ENCODE results near the gene FBXO47. TPM values are rescaled to one million over a fixed set of nuclear protein-coding genes. Genes with fewer than 3 reads are reported as not detected.

The FBXO47 gene
- total and polyA plus RNA-seq, 2 of the 13 experiments (the other 11 are each of a cell fraction or from before 2014, with no cell fraction given), result not detected

DNA sequence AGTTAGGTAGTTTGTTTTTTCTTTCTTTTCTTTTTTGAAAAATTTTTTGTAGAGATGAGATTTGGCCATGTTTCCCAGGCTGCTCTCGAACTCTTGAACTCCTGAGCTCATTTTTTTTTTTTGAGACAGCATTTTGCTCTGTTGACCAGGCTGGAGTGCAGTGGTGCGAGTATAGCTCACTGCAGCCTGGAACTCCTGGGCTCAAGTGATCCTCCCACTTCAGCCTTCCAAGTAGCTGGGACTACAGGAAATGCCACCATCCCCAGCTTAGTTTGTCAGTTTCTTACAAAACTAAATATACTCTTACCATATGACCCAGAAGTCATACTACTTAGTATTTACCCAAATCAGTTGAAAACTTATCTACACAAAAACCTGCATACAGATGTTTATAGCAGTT, 14.4 kb upstream of the FBXO47 start:
- ChIA-PET CTCF (ENCODE audit: low intra/inter-chr PET ratio, low total read pairs) (interaction anchor here (3.1 kb wide), 1 partner anchor 171 kb away, joined by 33 read pairs; no protein-coding TSS in a partner anchor), POLR2A (interaction anchor here (0.6 kb wide), 1 partner anchor 94 kb away, joined by 3 read pairs; no protein-coding TSS in a partner anchor)
- Histone ChIP-seq H3K79me2 (ENCODE audit: insufficient read depth, low read length) (no peaks in the 10 kb centered on the region), H3K27me3 (ENCODE audit: control insufficient read depth in 1 of 2, insufficient read depth in 2 of 2, low read length in 2 of 2) (peaks cover 0 to 3% of the 10 kb centered on the region in 2 experiments; a peak in 1 of 5 replicates), H3K36me3 (replicated peaks in 1 of 2; ENCODE audit: control insufficient read depth in 1 of 2, insufficient read depth in 2 of 2, low read length in 2 of 2) (no peaks in the 10 kb centered on the region), H3K4me1 (ENCODE audit: insufficient read depth, low read length) (no peaks in the 10 kb centered on the region), H3K27ac (ENCODE audit: extremely low read length, insufficient read depth, low read length) (no peak overlapping the region), H2AFZ (ENCODE audit: low read length) (no peak overlapping the region), H4K20me1 (ENCODE audit: insufficient read depth, low read length) (no peaks in the 10 kb centered on the region), H3K9ac (ENCODE audit: insufficient read depth, low read depth, low read length) (no peak overlapping the region), H3K4me3 (replicated peaks in 1 of 3; ENCODE audit: insufficient read depth in 1 of 3, low read depth in 2 of 3, low read length in 3 of 3) (no peak overlapping the region), H3K9me3 (ENCODE audit: low read length) (no peaks in the 10 kb centered on the region), H3K4me2 (ENCODE audit: low read depth, low read length) (no peak overlapping the region)
- no TSS peak for BruUV-seq (replicated peaks)
- TF ChIP-seq ZNF614 (CRISPR knock-in tag; IDR thresholded peaks at IDR 0.05; ENCODE audit: borderline replicate concordance) (no peak), RNF2 (conservative IDR thresholded peaks at IDR 0.05; ENCODE audit: low read depth) (no peak), GABPB1 (CRISPR knock-in tag; IDR thresholded peaks at IDR 0.05) (no peak), MTF1 (CRISPR knock-in tag; IDR thresholded peaks at IDR 0.05) (no peak), ZNF839 (CRISPR knock-in tag; IDR thresholded peaks at IDR 0.05; ENCODE audit: borderline replicate concordance) (no peak), ZNF75D (CRISPR knock-in tag; IDR thresholded peaks at IDR 0.05; ENCODE audit: borderline replicate concordance) (no peak), TEAD3 (CRISPR knock-in tag; optimal IDR thresholded peaks at IDR 0.05; ENCODE audit: borderline replicate concordance) (no peak), ZNF678 (CRISPR knock-in tag; IDR thresholded peaks at IDR 0.05) (no peak)
- DNase-seq (ENCODE audit: low spot score), result no peak
- in situ Hi-C loops (cut with HindIII; ENCODE audit: extremely low pct_ligation_motif_present, low pct_unique_long_range_greater_than_20kb), result loop anchor here (5.0 kb wide), 1 partner anchor 171 kb away; the partner anchor contains the start of gene PLXDC1
- ATAC-seq, result no peak
- 4% methylated on average over 2 of the region's 2 CpGs for WGBS (ENCODE audit: low lambda C conversion rate)
- FAIRE-seq, result no peak
- intact Hi-C loops (cut with micrococcal nuclease; ENCODE audit: unreplicated experiment), result loop anchor here (10.0 kb wide), 1 partner anchor 253 kb away; no protein-coding TSS in a partner anchor

- 23% methylated on average over 3 of the region's 3 CpGs for WGBS (ENCODE audit: low lambda C conversion rate)
- no peak overlapping the region for H2AFZ ChIP-seq (ENCODE audit: low read length)
- no TSS peak for BruUV-seq (replicated peaks)
- CTCF ChIA-PET (ENCODE audit: low intra/inter-chr PET ratio, low total read pairs), result no interaction called here
- peaks cover 0 to 3% of the 10 kb centered on the region in 2 experiments; a peak in 1 of 5 replicates for H3K27me3 ChIP-seq (ENCODE audit: control insufficient read depth in 1 of 2, insufficient read depth in 2 of 2, low read length in 2 of 2)
- intact Hi-C loops (cut with micrococcal nuclease; ENCODE audit: unreplicated experiment), result loop anchor here (10.0 kb wide), 1 partner anchor 254 kb away; no protein-coding TSS in a partner anchor
- no peaks in the 10 kb centered on the region for H3K79me2 ChIP-seq (ENCODE audit: insufficient read depth, low read length)
- no peaks in the 10 kb centered on the region for H3K9me3 ChIP-seq (ENCODE audit: low read length)
- POLR2A ChIA-PET, result no interaction called here
- TF ChIP-seq HDAC2 (CRISPR knock-in tag; IDR thresholded peaks at IDR 0.05) (no peak), ZBTB7B (CRISPR knock-in tag; IDR thresholded peaks at IDR 0.05) (no peak), LCORL (IDR thresholded peaks at IDR 0.05) (peak; percentile 27; the same call in 1 of the 2 replicates), LCORL (CRISPR knock-in tag; IDR thresholded peaks at IDR 0.05) (no peak)
- H3K9ac ChIP-seq (ENCODE audit: insufficient read depth, low read depth, low read length), result no peak overlapping the region
- H3K4me2 ChIP-seq (ENCODE audit: low read depth, low read length), result no peak overlapping the region
- no peaks in the 10 kb centered on the region for H4K20me1 ChIP-seq (ENCODE audit: insufficient read depth, low read length)
- FAIRE-seq, result no peak
- in situ Hi-C loops (cut with HindIII; ENCODE audit: extremely low pct_ligation_motif_present, low pct_unique_long_range_greater_than_20kb), result loop anchor here (5.0 kb wide), 1 partner anchor 172 kb away; the partner anchor contains the start of gene PLXDC1
- H3K27ac ChIP-seq (ENCODE audit: extremely low read length, insufficient read depth, low read length), result no peak overlapping the region
- no peak overlapping the region for H3K4me3 ChIP-seq (replicated peaks in 1 of 3; ENCODE audit: insufficient read depth in 1 of 3, low read depth in 2 of 3, low read length in 3 of 3)
- H3K4me1 ChIP-seq (ENCODE audit: insufficient read depth, low read length), result no peaks in the 10 kb centered on the region
- H3K36me3 ChIP-seq (replicated peaks in 1 of 2; ENCODE audit: control insufficient read depth in 1 of 2, insufficient read depth in 2 of 2, low read length in 2 of 2), result no peaks in the 10 kb centered on the region
- no peak for DNase-seq (ENCODE audit: low spot score)
- ATAC-seq, result no peak
Measured at GRCh38 chr17:38980490-38981217, 13.5 kb upstream of the FBXO47 start.

Data from HepG2 (cell line).